Measurements from ENCODE around the gene CLK3. TPM values are rescaled to one million over a fixed set of nuclear protein-coding genes. Genes with fewer than 3 reads are reported as not detected.

CLK3 gene
- total RNA-seq, 2 experiments from 2014 or later: 159 to 168 TPM

GRCh38 chr15:74667975-74668374, 52.3 kb downstream of the CLK3 start:
- intact Hi-C loops (cut with micrococcal nuclease): no loop called here
- H3K4me3 Mint-ChIP-seq: no peak overlapping the region
- H3K27me3 Mint-ChIP-seq: no peaks in the 10 kb centered on the region
- ATAC-seq (no peak), DNase-seq (no peak)
- CTCF ChIA-PET: no interaction called here
- no peaks in the 10 kb centered on the region for H3K9me3 Mint-ChIP-seq
- H3K27ac Mint-ChIP-seq: no peak overlapping the region
- POLR2A ChIA-PET: no interaction called here
- peaks cover 12% of the 10 kb centered on the region for H3K4me1 Mint-ChIP-seq (ENCODE audit: low read depth)
- H3K36me3 Mint-ChIP-seq (ENCODE audit: low read depth): peaks cover 16% of the 10 kb centered on the region
- TF ChIP-seq, protein P1, sequence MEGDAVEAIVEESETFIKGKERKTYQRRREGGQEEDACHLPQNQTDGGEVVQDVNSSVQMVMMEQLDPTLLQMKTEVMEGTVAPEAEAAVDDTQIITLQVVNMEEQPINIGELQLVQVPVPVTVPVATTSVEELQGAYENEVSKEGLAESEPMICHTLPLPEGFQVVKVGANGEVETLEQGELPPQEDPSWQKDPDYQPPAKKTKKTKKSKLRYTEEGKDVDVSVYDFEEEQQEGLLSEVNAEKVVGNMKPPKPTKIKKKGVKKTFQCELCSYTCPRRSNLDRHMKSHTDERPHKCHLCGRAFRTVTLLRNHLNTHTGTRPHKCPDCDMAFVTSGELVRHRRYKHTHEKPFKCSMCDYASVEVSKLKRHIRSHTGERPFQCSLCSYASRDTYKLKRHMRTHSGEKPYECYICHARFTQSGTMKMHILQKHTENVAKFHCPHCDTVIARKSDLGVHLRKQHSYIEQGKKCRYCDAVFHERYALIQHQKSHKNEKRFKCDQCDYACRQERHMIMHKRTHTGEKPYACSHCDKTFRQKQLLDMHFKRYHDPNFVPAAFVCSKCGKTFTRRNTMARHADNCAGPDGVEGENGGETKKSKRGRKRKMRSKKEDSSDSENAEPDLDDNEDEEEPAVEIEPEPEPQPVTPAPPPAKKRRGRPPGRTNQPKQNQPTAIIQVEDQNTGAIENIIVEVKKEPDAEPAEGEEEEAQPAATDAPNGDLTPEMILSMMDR (IDR thresholded peaks at IDR 0.05): no peak

- Mint-ChIP-seq H3K9me3 (no peaks in the 10 kb centered on the region), H3K36me3 (ENCODE audit: low read depth) (peaks cover 24% of the 10 kb centered on the region), H3K27me3 (no peaks in the 10 kb centered on the region), H3K4me1 (ENCODE audit: low read depth) (peaks cover 6% of the 10 kb centered on the region), H3K4me3 (no peak overlapping the region), H3K27ac (no peak overlapping the region)
- intact Hi-C loops (cut with micrococcal nuclease): no loop called here
- CTCF ChIA-PET: interaction anchor here (0.9 to 3.7 kb wide), 3 partner anchors 35 to 99 kb away, joined by 3 to 14 read pairs (median 11); no protein-coding TSS in a partner anchor
- POLR2A ChIA-PET: interaction anchor here (0.7 kb wide), 1 partner anchor 88 kb away, joined by 3 read pairs; no protein-coding TSS in a partner anchor
- ATAC-seq: no peak
- no peak for DNase-seq
- TF ChIP-seq, protein P1 (IDR thresholded peaks at IDR 0.05): no peak
These were observed 54.0 kb downstream of the CLK3 start for GRCh38 chr15:74669627-74670026.

- no peak overlapping the region for H3K4me3 Mint-ChIP-seq
- H3K9me3 Mint-ChIP-seq: no peaks in the 10 kb centered on the region
- peaks cover 9% of the 10 kb centered on the region for H3K4me1 Mint-ChIP-seq (ENCODE audit: low read depth)
- H3K36me3 Mint-ChIP-seq (ENCODE audit: low read depth): peaks cover 23% of the 10 kb centered on the region
- intact Hi-C loops (cut with micrococcal nuclease): no loop called here
- ATAC-seq (no peak), DNase-seq (no peak)
- no peak overlapping the region for H3K27ac Mint-ChIP-seq
- H3K27me3 Mint-ChIP-seq: no peaks in the 10 kb centered on the region
- TF ChIP-seq, protein P1 (IDR thresholded peaks at IDR 0.05): no peak
- POLR2A ChIA-PET: no interaction called here
- CTCF ChIA-PET: interaction anchor here (0.8 to 1.8 kb wide), 2 partner anchors 39 to 95 kb away, joined by 3 to 8 read pairs; no protein-coding TSS in a partner anchor
These were observed 58.5 kb downstream of the CLK3 start for GRCh38 chr15:74674161-74674560.

DNA sequence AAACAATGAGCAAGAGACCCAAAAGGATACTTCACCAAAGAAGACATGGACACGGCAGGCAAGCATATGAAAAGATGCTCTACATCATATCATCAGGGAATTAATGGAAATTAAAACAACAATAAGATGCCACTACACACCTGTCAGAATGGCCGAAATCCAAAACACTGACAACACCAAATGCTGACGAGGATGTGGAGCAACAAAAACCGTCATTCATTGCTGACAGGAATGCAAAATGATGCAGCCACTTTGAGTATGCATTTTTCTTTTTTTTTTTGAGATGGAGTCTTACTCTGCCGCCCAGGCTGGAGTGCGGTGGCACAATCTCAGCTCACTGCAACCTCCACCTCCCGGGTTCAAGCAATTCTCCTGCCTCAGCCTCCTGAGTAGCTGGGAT, 61.2 kb downstream of the CLK3 start:
- DNase-seq (no peak), ATAC-seq (no peak)
- no peaks in the 10 kb centered on the region for H3K27me3 Mint-ChIP-seq
- intact Hi-C loops (cut with micrococcal nuclease): no loop called here
- no peak overlapping the region for H3K27ac Mint-ChIP-seq
- no peaks in the 10 kb centered on the region for H3K9me3 Mint-ChIP-seq
- TF ChIP-seq, protein P1 (IDR thresholded peaks at IDR 0.05): no peak
- CTCF ChIA-PET: interaction anchor here (0.7 to 1.0 kb wide), 4 partner anchors 11 to 91 kb away, joined by 3 read pairs; no protein-coding TSS in a partner anchor
- H3K36me3 Mint-ChIP-seq (ENCODE audit: low read depth): peaks cover 14% of the 10 kb centered on the region
- POLR2A ChIA-PET: no interaction called here
- no peak overlapping the region for H3K4me3 Mint-ChIP-seq
- peaks cover 11% of the 10 kb centered on the region for H3K4me1 Mint-ChIP-seq (ENCODE audit: low read depth)

Other genes starting within 250 kb of the CLK3 start
- gene CYP11A1, start 248.2 kb upstream of the CLK3 start, total RNA-seq: under 1 TPM; 0.29 to 0.31 TPM
- gene SEMA7A, start 181.9 kb upstream of the CLK3 start, total RNA-seq: 10 to 100 TPM; 62.4 TPM
- gene UBL7, start 154.7 kb upstream of the CLK3 start, total RNA-seq: 10 to 100 TPM; 48.8 to 53.3 TPM
- gene ARID3B, start 74.6 kb upstream of the CLK3 start, total RNA-seq: 10 to 100 TPM; 35.2 to 36.2 TPM
- gene EDC3, start 80.2 kb downstream of the CLK3 start, total RNA-seq: 10 to 100 TPM; 41.9 to 44.1 TPM
- 1 to 10 TPM; 4.3 to 4.9 TPM for gene CYP1A1, start 109.7 kb downstream of the CLK3 start, total RNA-seq
- not detected for gene CYP1A2, start 133.0 kb downstream of the CLK3 start, total RNA-seq
- gene CSK, start 166.2 kb downstream of the CLK3 start, total RNA-seq: 100 to 1,000 TPM; 254 to 260 TPM
- gene LMAN1L, start 197.0 kb downstream of the CLK3 start, total RNA-seq: under 1 TPM in 1 of 2 experiments, not detected in 1; 0.11 TPM
- gene CPLX3, start 210.8 kb downstream of the CLK3 start, total RNA-seq: under 1 TPM in 1 of 2 experiments, not detected in 1; 0.11 TPM
- gene ULK3, start 227.3 kb downstream of the CLK3 start, total RNA-seq: 10 to 100 TPM; 45.9 to 49.3 TPM

All from activated CD8-positive, alpha-beta T cell treated with anti-CD3 and anti-CD28 coated beads for 36 hours (primary cell).